HG03103 (cell line): ENCODE data around the gene APPBP2.
"Not testable (repeated sequence)": the region's sequence is repeated elsewhere in the genome, so short reads cannot be mapped to it uniquely, and the experiment has no call there.

Source experiments
- ATAC-seq: cut with Tn5 transposase; IDR thresholded peaks from one replicate; pipeline ENCODE4 v1.9.1; 2021; ENCODE audit warnings: low read depth; ENCODE audit not compliant: unreplicated experiment

Gene APPBP2

DNA sequence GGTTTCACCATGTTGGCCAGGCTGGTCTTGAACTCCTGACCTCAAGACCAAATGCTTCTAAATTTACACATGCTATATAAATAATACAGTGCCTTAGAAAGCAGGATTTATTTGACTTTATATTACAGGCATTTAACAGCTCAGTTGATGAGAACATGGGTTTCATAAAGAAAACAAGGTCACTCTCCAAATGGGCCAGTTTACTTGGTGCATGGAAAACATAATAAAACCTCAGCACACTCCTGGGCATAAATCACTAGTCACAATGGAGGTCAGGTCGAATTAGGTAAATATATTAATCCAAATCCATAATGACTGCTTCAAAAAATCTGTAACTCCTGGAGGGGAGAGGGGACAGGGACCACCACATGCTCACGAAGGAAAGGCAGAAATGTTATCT lies 24.5 kb downstream of the APPBP2 start:
- ATAC-seq: no peak

DNA sequence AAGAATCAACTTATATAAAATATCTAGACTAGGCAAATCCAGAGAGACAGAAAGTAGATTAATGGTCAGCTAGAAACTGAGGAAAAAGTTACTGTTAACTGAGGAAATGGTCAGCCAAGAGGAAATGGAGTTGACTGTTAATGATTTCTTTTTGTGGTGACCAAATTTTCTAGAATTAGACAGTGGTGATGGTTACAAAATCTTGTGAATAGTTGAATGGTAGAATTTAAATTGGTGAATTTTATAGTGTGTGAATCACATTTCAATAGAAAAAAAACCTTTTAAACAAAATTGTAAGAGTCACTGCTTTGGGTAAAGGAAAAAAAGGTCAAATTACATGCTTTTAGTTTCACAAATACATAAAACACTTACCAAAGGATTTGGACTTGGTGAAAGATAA lies 30.0 kb downstream of the APPBP2 start:
- ATAC-seq: no peak

DNA sequence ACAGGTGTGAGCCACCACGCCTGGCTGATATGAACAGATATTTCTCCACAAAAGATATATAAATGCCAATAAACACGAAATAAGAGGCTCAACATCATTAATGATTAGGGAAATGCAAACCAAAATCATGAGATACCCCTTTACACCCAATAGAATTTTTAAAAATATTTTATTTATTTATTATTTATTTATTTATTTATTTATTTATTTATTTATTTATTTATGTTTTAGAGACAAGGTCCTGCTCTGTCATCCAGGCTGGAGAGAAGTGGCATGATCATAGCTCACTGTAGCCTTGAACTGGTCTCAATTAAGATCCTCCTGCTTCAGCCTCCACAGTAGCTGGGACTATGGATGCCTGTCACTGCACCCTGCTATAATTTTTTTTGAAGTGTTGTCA lies 30.8 kb downstream of the APPBP2 start:
- ATAC-seq: no peak

DNA sequence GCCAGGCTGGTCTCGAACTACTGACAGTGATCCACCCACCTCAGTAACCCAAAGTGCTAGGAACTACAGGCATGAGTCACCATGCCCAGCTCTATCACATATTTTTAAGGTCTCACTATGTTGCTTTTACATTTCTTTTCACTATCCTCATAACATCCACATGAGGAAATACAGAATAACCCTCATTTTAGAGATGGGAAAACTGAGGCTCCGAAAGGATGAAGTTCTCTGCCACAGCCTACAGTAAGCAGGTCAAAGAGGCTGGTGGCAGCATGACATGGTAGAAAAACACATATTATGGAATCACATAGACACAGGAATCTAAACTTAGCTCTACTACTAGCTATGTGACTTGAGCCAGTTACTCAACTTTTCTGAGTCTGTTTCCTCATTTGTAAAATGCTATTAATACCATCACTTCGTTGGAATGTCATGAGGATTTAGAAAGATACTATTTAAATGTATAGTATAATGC lies 32.2 kb downstream of the APPBP2 start:
- ATAC-seq: no peak

DNA sequence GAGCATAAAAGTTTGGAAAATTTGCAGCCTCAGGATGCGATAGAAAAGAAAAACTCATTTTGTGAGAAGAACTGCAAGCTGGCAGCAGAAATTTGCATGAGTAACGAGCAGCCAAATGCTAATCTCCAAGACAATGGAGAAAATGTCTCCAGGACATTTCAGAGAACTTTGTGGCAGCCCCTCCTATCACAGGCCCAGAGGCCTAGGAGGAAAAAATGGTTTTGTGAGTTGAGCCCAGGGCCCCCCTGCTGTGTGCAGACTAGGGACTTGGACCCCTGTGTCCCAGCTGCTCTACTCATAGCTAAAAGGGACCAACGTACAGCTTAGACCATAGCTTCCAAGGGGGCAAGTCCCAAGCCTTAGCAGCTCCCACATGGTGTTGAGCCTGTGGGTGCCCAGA lies 34.3 kb downstream of the APPBP2 start:
- no peak for ATAC-seq

DNA sequence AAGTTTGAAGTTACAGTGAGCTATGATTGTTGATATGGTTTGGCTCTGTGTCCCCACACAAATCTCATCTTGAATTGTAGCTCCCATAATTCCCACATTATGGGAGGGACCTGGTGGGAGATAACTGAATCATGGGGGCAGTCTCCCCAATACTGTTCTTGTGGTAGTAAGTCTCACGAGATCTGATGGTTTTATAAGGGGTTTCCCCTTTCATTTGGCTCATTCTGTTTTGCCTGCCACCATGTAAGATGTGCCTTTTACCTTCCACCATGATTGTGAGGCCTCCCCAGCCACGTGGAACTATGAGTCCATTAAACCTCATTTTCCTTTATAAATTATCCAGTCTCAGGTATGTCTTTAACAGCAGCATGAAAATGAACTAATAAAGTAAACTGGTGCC lies 35.4 kb downstream of the APPBP2 start:
- not testable (repeated sequence) for ATAC-seq

DNA sequence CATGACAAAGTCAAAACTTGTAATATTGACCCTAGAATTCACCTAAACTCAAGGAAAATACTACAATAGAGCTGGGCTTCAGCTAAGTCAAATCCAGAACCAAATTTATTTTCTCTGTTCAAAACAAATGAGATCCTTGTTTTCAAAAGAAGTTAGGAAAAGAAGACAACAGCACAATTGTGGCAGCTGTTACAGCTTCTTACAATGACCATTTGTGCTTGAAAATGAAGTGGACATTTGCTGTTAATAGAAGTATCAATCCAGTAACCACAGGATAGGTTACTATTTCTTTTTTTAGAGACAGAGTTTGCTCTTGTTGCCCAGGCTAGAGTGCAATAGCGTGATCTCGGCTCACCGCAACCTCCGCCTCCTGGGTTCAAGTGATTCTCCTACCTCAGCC lies 44.4 kb downstream of the APPBP2 start:
- no peak for ATAC-seq

DNA sequence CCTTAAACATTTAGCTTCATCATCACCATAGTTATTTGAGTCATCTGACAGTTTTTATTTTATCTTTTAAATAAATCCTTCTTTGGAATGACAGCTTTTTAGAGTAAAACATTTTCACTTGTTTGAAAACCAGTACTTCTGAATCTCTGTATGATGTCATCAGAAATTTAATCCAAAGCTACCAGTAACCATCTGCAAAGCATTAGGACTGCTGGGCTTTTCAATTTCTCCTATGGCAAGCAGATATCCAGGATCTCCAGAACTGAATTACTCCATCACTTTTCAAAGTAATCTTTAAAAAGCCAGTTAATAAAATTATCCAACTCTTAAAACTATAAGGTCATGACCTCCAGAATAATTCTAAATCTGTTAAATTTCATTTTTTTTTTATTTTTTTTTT lies 52.3 kb downstream of the APPBP2 start:
- no peak for ATAC-seq

DNA sequence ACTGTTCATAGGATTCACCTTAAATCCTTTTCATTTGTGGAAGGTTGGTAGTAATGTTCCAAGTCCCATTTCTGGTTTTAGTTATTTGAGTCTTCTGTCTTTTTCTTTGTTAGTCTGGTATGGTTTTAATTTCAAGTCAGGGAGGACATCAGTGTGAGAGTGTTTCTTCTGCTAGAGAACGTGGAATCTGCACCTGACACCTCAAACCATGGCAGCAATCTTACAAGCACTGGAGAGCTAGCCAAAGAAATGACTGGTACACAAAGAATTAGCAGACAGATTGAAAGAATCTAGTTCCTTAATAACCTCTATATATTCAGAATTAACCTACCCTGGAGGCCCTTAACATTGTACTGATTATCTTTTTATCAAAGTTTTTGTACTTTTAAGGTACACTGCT lies 53.6 kb downstream of the APPBP2 start:
- no peak for ATAC-seq

DNA sequence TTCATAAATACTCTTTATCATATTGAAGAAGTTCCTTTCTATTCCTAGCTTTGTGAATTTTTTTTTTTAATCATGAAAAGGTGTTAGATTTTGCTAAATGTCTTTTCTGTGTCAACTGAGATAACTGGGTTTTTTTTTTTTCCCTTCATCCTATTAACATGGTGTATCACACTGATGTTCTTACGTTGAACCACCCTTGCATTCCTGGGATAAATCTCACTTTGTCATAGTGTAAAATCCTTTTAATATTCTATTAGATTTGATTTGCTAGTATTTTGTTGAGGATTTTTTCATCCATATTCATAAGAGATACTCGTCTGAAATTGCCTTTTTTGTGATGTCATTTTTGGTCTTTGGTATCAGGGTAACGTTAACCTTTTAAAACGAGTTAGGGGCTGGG lies 54.6 kb downstream of the APPBP2 start:
- no peak for ATAC-seq

DNA sequence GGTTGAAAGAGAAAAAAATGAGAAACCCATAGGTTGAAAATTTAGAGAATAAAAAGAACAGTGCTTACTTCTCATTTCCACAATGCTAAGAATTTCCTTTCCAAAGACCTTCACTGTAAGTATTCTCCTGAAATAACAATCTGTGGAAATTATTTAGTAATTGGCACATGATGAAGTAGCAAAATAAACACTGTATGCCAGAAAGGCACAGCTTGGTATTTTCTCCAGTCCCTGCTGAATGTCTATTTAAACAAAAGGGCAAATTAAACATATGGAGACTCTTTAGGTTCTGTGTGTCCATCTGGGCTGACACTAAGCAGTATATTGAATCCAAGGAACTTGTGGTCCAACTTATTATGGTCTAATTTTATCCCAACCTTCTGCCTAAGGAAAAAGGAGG lies 57.7 kb downstream of the APPBP2 start:
- no peak for ATAC-seq

DNA sequence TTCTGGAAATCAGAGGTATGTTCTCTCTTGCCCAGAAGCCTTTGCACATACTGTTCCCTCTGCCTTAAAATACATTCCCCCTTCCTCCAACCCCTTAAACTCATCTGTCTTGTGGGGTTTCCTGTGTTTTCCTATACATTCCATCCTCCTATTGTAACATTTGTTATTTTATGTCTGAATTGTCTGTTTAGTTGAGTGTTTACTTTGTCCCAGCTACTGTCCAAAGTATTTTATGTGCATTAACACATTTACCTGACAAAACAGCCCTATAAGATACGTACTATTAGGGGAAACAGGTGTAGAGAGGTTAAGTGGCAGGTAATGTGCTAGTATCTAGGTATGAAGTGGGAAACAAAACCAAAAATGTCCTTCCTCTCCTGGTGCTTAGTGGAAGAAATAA lies 61.7 kb downstream of the APPBP2 start:
- ATAC-seq: no peak

DNA sequence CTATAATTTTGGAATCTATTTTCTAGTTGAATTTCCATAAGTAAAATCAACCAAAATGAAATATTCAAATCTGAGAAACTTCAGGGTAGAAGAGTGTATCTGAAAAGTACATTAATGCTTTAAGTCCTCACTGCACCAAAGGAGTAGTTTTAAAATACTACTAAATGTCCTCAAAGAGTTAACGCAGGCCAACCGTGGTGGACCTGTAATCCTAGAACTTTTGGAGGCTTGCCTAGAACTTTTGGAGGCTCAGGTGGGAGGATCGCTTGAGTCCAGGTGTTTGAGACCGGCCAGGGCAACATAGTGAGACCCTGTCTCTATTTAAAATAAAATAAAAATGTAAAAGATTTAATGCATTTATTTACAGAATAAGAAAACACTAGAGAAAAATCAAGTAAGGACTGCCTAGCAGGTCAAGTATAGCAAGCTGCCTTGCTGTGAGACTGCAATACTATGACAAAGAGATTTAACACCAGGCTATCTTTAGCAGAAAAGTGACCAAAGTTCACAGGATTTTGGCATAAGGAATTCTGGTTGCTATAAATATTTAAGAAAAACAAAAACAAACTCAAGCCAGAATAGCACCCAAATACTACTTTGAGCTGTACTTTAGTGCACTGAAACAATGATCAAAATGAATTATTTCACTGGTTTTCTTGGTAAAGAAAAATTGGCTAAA lies 62.7 kb downstream of the APPBP2 start:
- no peak for ATAC-seq

DNA sequence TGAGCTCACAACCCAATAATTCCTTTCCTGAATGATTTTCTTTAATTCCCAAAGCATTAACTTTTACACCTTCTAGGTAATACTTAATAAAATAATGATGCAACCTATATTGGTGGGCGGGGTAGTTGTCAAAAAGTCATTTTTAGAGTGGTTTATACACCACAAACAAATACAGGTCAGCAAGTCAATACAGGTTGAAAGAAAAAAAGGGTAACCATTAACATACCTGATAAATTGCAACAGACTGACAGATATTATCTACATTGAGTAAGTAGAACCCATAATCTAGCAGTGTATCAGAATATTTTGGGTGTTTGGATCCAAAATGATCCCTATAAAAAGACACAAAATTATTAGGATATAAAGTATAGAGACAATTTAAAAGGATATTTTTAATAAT lies 64.5 kb downstream of the APPBP2 start:
- ATAC-seq: no peak

DNA sequence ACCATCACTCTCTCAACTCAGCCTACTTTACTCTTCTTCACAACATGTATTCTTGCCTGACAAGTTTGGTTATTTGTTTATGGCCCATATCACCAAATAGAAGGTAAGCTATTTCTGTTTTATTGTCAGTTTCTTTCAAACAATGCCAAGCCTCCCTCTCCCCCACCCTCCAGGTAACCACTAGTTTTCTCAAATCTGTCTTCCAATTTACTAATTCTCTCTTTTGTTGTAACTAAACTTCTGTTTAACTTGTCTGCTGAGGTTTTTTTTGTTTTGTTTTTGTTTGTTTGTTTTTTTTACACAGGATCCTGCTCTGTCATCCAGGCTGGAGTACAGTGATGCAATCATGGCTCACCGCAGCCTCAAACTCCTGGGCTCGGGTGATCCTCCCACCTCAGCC lies 68.9 kb downstream of the APPBP2 start:
- ATAC-seq: no peak

DNA sequence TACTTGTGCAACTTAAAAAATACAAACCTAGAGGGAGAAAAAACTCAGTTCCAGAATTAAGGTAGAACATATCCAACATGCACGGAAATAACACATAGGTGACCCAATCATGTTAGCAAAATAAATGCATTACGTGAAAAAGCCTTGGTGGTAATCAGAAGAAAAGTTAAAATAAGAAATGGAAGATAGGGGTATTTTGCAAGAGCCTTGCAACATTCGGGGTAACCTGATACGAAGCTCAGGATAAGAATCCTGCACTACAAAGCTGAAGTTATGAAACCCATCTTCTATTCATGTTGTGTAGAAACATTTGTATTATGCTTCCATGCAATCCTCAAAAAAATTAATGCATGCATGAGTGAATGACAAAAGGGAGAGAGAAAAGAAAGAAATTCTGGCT lies 70.7 kb downstream of the APPBP2 start:
- no peak for ATAC-seq

DNA sequence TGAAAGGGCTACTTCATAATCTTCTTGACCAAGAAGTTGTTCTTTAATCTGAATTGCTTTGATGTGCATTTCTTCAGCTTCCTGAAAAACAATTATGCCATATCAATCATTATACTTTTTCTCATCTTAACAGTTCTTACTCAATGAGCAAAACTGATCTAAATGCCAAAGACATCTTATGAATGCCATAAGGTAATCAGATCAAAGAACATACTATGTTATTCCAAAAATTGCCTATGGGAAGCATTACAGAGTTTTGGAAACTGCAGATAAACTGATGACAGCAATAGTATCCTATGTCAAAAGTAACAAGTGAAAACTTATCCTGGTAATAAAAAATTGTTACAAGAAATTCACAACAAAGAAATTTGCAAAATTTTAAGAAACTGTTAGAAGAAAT lies 74.1 kb downstream of the APPBP2 start:
- ATAC-seq: no peak

DNA sequence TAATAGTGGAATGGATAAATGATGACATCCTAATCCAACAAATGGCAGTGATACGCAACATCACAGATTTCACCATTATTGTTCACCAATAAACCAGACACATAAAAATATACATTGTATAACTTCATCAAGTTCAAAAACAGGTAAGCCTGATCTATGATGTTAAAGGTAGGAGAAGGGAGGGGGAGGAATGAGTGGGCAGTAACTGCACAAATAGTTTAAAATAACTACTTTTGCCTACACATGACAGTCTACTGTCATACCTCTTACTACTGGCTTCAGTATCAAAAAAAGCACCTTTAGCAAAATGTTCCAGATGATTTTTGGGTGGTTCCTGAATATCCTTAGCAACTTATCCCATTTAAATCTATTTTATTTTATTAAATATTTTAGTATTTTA lies 75.0 kb downstream of the APPBP2 start:
- no peak for ATAC-seq

DNA sequence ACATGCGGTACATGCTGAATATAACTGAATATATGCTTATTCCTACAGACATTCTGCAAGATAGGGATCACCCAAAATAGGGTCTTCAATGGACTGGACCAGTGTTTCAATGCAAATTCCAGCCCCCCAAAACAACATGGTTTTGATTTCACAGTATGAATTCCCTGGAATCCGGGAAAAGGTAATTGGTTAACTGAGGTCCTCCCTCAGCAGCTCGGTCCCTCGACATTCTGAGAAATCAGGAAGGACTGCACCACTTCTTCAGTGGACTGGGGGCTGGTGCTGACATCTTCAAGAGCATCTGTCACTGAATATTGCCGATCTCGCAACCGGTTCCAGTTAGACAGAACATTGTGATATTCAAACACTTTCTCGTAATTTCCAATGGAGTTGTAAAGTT lies 78.7 kb downstream of the APPBP2 start:
- ATAC-seq: no peak

DNA sequence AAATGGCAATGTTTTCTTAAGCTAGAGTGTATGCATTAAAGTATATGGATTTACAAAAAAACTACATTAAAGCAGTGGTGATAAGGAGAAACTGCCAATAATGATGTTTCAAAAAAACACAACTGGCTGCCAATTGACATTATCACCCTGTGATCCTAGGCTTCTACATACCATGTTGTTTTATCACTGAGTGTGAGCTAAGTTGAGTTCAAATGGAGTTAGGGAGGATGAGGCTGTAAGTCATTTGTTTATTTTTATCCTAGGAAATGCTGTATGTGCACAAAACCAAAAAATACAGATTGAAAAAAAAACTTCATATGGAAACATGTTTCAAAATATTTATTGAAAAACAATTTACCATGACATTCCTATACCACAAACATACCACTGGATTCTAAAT lies 80.9 kb downstream of the APPBP2 start:
- no peak for ATAC-seq

DNA sequence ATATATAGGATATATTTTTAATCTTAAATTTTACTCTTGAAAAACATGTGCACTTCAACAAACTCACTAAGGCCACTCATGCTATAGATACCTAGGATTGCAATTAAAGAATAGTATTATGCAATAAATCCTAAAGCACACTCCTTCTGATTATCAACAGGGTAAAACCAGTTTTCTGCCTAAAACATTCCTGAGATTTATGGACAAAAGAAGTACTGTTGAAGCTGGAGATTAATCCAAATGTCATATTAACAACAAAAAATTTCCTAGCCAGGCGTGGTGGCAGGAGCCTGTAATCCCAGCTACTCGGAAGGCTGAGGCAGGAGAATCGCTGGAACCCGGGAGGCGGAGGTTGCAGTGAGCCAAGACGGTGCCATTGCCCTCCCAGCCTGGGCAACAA lies 82.3 kb downstream of the APPBP2 start:
- ATAC-seq: no peak

DNA sequence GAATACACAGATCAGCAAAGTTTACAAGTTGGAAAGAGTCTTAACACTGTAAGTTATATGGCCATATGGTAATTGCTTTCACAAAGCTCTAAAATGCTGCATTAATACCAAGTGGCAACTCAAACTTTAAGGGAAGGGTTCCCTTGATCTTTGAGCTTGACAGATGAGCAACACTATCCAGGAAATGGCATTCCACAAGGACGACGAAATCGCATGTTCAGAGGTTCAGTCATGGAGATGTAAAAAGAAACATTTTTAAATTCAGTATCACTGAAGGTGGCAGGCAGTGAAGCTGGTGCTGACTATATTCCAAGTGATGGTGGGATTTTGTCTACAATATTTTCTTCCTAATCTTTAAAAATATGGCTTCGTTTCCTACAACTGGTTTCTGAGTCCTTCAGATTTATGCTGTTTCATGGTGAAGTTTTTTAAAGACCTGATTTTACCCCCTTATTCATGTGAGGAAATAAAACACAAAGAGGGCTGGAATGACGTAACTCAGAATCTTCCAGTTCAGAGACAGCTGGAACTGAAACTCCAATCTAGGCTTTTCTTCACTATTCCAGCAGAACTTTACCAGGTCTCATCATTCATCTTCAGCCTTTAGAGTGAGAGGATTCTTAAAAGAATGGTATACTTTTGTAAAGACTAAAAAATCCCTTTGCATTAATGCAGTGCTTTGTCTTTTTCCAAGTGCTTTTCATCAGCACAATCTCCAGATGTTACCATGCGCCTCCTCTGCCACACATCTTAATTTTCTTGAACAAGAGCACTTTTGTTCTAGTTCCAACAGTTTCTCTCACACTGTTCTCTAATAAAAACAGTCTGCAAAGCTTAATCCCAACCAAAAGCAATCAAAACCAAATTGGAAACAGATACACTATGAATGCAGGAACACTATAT lies 83.5 kb downstream of the APPBP2 start:
- ATAC-seq: no peak
